Liver (tissue), 3 donors: Measurements from ENCODE around the gene SHISAL1.

Source experiments
- EGR1 ChIP-seq, 2 donors: IDR thresholded peaks; 2 replicates each; pipeline ENCODE4 v1.6.1; 2016 to 2018; ENCODE audit warnings: antibody characterized with exemption in 2 of 2, low read depth in 2 of 2
- FOXA1 ChIP-seq: IDR thresholded peaks from 2 replicates; pipeline ENCODE4 v1.6.1; 2016; ENCODE audit warnings: antibody characterized with exemption
- RAD21 ChIP-seq, 2 donors: IDR thresholded peaks; 2 replicates each; pipeline ENCODE4 v1.6.1; 2016; ENCODE audit warnings: antibody characterized with exemption in 2 of 2, mild to moderate bottlenecking in 2 of 2
- RXRA ChIP-seq, 2 donors: IDR thresholded peaks; 2 replicates each; pipeline ENCODE4 v1.6.1; 2017 to 2018; ENCODE audit warnings: antibody characterized with exemption in 2 of 2, mild to moderate bottlenecking in 1 of 2
- SP1 ChIP-seq: IDR thresholded peaks from 2 replicates; pipeline ENCODE4 v1.6.1; 2018; ENCODE audit warnings: antibody characterized with exemption, mild to moderate bottlenecking
- TAF1 ChIP-seq: conservative IDR thresholded peaks from 2 replicates; pipeline ENCODE4 v1.6.1; 2016; ENCODE audit warnings: antibody characterized with exemption, mild to moderate bottlenecking
- YY1 ChIP-seq: IDR thresholded peaks from 2 replicates; pipeline ENCODE4 v1.6.1; 2016; ENCODE audit warnings: antibody characterized with exemption, mild to moderate bottlenecking
- TF ChIP-seq, protein P1 (sequence below): IDR thresholded peaks from 2 replicates; pipeline ENCODE4 v1.6.1; 2016; ENCODE audit warnings: antibody characterized with exemption
- TF ChIP-seq, protein P2 (sequence below): IDR thresholded peaks from 2 replicates; pipeline ENCODE4 v1.6.1; 2016; ENCODE audit warnings: antibody characterized with exemption, mild to moderate bottlenecking
- TF ChIP-seq, protein P3 (sequence below): IDR thresholded peaks from 2 replicates; pipeline ENCODE4 v1.6.1; 2016; ENCODE audit warnings: antibody characterized with exemption
- TF ChIP-seq, protein P4 (sequence below): fragments of 150-350 bp; IDR thresholded peaks from 2 replicates; pipeline ENCODE4 v1.5.1; 2017; ENCODE audit warnings: improper control_type of control experiment, low read depth, low read length; ENCODE audit not compliant: missing input control
- TF ChIP-seq, protein P5 (sequence below): IDR thresholded peaks from 2 replicates; pipeline ENCODE4 v1.6.1; 2016; ENCODE audit warnings: antibody characterized with exemption
- donor health status: healthy.
- donor health status: healthy.

DNA sequence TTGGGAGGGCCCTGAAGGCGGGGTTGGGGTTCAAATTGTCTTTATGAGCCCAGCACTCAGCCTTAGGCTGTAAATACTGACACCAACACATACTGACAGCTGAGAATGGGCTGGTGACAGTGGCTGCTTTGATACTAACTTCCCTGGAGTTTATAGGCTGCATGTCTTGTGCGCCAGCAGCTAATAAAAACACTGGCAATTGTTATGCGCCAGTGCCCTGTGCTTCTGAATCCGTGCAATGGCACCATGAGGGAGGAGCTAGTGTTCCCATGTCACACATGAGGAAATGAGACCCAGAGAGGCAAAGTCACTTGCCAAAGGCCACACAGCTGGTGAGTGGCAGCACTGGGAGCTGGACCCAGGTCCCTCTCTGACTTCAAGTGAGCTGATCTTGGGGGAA is 23.8 kb downstream of the SHISAL1 start:
- TF ChIP-seq RXRA (IDR thresholded peaks at IDR 0.05) (no peak), SP1 (no peak), FOXA1 (no peak), YY1 (no peak), TAF1 (no peak), RAD21 (IDR thresholded peaks at IDR 0.05) (no peak), EGR1 (IDR thresholded peaks at IDR 0.05; ENCODE audit: low read depth in 2 of 2) (no peak)
- TF ChIP-seq, protein P1, sequence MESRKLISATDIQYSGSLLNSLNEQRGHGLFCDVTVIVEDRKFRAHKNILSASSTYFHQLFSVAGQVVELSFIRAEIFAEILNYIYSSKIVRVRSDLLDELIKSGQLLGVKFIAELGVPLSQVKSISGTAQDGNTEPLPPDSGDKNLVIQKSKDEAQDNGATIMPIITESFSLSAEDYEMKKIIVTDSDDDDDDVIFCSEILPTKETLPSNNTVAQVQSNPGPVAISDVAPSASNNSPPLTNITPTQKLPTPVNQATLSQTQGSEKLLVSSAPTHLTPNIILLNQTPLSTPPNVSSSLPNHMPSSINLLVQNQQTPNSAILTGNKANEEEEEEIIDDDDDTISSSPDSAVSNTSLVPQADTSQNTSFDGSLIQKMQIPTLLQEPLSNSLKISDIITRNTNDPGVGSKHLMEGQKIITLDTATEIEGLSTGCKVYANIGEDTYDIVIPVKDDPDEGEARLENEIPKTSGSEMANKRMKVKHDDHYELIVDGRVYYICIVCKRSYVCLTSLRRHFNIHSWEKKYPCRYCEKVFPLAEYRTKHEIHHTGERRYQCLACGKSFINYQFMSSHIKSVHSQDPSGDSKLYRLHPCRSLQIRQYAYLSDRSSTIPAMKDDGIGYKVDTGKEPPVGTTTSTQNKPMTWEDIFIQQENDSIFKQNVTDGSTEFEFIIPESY: no peak
- TF ChIP-seq, protein P2, sequence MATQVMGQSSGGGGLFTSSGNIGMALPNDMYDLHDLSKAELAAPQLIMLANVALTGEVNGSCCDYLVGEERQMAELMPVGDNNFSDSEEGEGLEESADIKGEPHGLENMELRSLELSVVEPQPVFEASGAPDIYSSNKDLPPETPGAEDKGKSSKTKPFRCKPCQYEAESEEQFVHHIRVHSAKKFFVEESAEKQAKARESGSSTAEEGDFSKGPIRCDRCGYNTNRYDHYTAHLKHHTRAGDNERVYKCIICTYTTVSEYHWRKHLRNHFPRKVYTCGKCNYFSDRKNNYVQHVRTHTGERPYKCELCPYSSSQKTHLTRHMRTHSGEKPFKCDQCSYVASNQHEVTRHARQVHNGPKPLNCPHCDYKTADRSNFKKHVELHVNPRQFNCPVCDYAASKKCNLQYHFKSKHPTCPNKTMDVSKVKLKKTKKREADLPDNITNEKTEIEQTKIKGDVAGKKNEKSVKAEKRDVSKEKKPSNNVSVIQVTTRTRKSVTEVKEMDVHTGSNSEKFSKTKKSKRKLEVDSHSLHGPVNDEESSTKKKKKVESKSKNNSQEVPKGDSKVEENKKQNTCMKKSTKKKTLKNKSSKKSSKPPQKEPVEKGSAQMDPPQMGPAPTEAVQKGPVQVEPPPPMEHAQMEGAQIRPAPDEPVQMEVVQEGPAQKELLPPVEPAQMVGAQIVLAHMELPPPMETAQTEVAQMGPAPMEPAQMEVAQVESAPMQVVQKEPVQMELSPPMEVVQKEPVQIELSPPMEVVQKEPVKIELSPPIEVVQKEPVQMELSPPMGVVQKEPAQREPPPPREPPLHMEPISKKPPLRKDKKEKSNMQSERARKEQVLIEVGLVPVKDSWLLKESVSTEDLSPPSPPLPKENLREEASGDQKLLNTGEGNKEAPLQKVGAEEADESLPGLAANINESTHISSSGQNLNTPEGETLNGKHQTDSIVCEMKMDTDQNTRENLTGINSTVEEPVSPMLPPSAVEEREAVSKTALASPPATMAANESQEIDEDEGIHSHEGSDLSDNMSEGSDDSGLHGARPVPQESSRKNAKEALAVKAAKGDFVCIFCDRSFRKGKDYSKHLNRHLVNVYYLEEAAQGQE: no peak
- TF ChIP-seq, protein P3, sequence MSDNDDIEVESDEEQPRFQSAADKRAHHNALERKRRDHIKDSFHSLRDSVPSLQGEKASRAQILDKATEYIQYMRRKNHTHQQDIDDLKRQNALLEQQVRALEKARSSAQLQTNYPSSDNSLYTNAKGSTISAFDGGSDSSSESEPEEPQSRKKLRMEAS: no peak
- TF ChIP-seq, protein P4, sequence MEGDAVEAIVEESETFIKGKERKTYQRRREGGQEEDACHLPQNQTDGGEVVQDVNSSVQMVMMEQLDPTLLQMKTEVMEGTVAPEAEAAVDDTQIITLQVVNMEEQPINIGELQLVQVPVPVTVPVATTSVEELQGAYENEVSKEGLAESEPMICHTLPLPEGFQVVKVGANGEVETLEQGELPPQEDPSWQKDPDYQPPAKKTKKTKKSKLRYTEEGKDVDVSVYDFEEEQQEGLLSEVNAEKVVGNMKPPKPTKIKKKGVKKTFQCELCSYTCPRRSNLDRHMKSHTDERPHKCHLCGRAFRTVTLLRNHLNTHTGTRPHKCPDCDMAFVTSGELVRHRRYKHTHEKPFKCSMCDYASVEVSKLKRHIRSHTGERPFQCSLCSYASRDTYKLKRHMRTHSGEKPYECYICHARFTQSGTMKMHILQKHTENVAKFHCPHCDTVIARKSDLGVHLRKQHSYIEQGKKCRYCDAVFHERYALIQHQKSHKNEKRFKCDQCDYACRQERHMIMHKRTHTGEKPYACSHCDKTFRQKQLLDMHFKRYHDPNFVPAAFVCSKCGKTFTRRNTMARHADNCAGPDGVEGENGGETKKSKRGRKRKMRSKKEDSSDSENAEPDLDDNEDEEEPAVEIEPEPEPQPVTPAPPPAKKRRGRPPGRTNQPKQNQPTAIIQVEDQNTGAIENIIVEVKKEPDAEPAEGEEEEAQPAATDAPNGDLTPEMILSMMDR: no peak
- TF ChIP-seq, protein P5, sequence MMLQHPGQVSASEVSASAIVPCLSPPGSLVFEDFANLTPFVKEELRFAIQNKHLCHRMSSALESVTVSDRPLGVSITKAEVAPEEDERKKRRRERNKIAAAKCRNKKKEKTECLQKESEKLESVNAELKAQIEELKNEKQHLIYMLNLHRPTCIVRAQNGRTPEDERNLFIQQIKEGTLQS: no peak
